GM19351 (cell line): Measurements from ENCODE around the gene TANGO2.
A peak's percentile ranks its signal among the peaks of the same experiment; 100 is the strongest.

ENCODE experiments used
- ATAC-seq: cut with Tn5 transposase; IDR thresholded peaks from one replicate; pipeline ENCODE4 v1.9.1; 2021; ENCODE audit warnings: mild to moderate bottlenecking, moderate library complexity; ENCODE audit not compliant: unreplicated experiment

The TANGO2 gene

GRCh38 chr22:20011123-20011992, 9.6 kb upstream of the TANGO2 start:
- no peak for ATAC-seq

GRCh38 chr22:20011993-20012740, 8.7 kb upstream of the TANGO2 start:
- no peak for ATAC-seq

GRCh38 chr22:20012741-20013331, 8.1 kb upstream of the TANGO2 start:
- ATAC-seq = no peak

- ATAC-seq = no peak
Measured at GRCh38 chr22:20013382-20013871, 7.5 kb upstream of the TANGO2 start.

- no peak for ATAC-seq
Measured at GRCh38 chr22:20014526-20015186, 6.3 kb upstream of the TANGO2 start.

GRCh38 chr22:20015187-20015625, 5.7 kb upstream of the TANGO2 start:
- ATAC-seq = no peak

- ATAC-seq = no peak
Measured at GRCh38 chr22:20015971-20016733, 4.8 kb upstream of the TANGO2 start.

- peak; percentile 66 for ATAC-seq
Measured at GRCh38 chr22:20016734-20017621, 3.9 kb upstream of the TANGO2 start, which contains the start of gene ARVCF. Gene ARVCF, minus strand, starts transcription at chr22:20016823. Its CDS starts 26,029 bp downstream, at chr22:19990794.

GRCh38 chr22:20017622-20017958, 3.3 kb upstream of the TANGO2 start:
- ATAC-seq = no peak

- ATAC-seq = no peak
Measured at GRCh38 chr22:20018001-20018400, 2.9 kb upstream of the TANGO2 start.

GRCh38 chr22:20019661-20020532, 1.0 kb upstream of the TANGO2 start:
- no peak for ATAC-seq

- no peak for ATAC-seq
Measured at GRCh38 chr22:20021196-20022181, 579 bp downstream of the TANGO2 start.

GRCh38 chr22:20022231-20022977, 1.5 kb downstream of the TANGO2 start:
- ATAC-seq = no peak

- ATAC-seq = no peak
Measured at GRCh38 chr22:20022978-20023613, 2.2 kb downstream of the TANGO2 start.

GRCh38 chr22:20024225-20024624, 3.3 kb downstream of the TANGO2 start:
- no peak for ATAC-seq
